IPS DF 6.9 (cell line): ENCODE measurements around the gene DNAAF2.

Source experiments
- DNase-seq: peaks from one replicate; pipeline ENCODE4 v3.0.0-alpha.2; 2013; ENCODE audit warnings: low read depth, low spot score
- H3K27ac ChIP-seq: one replicate; pipeline ENCODE4 v1.5.1; 2013; ENCODE audit warnings: low read length, control low read depth
- H3K27me3 ChIP-seq: 2 replicates; pipeline ENCODE4 v1.6.1; 2013; ENCODE audit warnings: mild to moderate bottlenecking, low read length; ENCODE audit not compliant: control insufficient read depth, insufficient read depth
- H3K36me3 ChIP-seq: 2 replicates; pipeline ENCODE4 v1.6.1; 2013; ENCODE audit warnings: low read length; ENCODE audit not compliant: control insufficient read depth, insufficient read depth
- H3K4me1 ChIP-seq: 2 replicates; pipeline ENCODE4 v1.6.1; 2013; ENCODE audit warnings: low read length; ENCODE audit not compliant: control insufficient read depth, insufficient read depth
- H3K4me3 ChIP-seq: 2 replicates; pipeline ENCODE4 v1.5.1; 2013; ENCODE audit warnings: mild to moderate bottlenecking, low read length
- H3K9me3 ChIP-seq: 2 replicates; pipeline ENCODE4 v1.6.1; 2013; ENCODE audit warnings: low read length, inconsistent platforms; ENCODE audit not compliant: control insufficient read depth, insufficient read depth
- WGBS: extraction: QIAGEN DNeasy Blood & Tissue Kit; methylation state at CpG from one replicate; pipeline ENCODE4 v1.1.7; 2013; ENCODE audit warnings: mixed read lengths, missing lambda C conversion rate; ENCODE audit not compliant: insufficient read length, insufficient coverage; 5-methylcytosine and 5-hydroxymethylcytosine counted together

Gene DNAAF2

DNA sequence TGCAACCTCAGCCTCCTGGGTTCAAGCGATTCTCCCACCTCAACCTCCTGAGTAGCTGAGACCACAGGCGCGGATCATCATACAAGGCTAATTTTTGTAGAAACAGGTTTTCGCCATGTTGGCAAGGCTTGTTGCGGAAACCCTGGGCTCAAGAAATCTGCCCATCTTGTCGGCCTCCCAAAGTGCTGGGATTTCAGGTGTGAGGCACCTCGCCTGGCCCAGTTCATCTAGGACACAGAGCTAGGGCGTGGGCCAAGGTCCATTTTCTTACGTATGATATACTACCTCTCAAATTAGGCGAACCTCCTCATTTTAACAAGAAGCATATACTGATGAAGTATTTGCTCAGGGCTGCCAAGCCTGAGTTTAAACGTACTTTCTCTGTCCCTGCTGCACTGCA is 51.0 kb downstream of the DNAAF2 start:
- Histone ChIP-seq H3K4me1 (peaks cover 4% of the 10 kb centered on the region; the same call in 1 of the 2 replicates), H3K4me3 (peak overlapping the region; percentile 21; the same call in 1 of the 2 replicates), H3K27me3 (no peaks in the 10 kb centered on the region), H3K9me3 (no peaks in the 10 kb centered on the region), H3K36me3 (peaks cover 17% of the 10 kb centered on the region), H3K27ac (no peak overlapping the region)
- WGBS, result no CpG with 5 or more reads among the region's 11 CpGs
- no peak for DNase-seq

DNA sequence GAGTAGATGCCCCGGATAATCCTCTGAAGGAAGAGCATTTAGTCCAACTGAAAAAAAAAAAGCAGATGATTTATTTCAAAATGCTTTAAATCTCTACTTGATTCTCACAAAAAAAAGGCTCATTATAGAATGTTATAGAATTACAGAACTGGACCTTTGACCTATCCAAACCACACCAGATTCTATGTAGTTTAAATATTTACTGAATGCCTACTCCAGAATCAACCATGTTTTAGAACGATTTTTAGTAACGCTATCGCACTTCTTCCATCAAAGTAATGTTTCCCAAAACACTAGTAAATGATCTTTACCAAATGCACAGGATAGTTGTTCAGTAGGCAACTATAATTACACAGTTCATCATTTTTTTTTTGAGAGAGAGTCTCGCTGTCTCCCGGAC is 51.4 kb downstream of the DNAAF2 start:
- H3K4me1 ChIP-seq, result peaks cover 4% of the 10 kb centered on the region; the same call in 1 of the 2 replicates
- H3K36me3 ChIP-seq, result peaks cover 17% of the 10 kb centered on the region
- no peak for DNase-seq
- H3K27ac ChIP-seq, result no peak overlapping the region
- no peaks in the 10 kb centered on the region for H3K27me3 ChIP-seq
- no CpG with 5 or more reads among the region's 6 CpGs for WGBS
- H3K4me3 ChIP-seq, result no peak overlapping the region
- no peaks in the 10 kb centered on the region for H3K9me3 ChIP-seq

DNA sequence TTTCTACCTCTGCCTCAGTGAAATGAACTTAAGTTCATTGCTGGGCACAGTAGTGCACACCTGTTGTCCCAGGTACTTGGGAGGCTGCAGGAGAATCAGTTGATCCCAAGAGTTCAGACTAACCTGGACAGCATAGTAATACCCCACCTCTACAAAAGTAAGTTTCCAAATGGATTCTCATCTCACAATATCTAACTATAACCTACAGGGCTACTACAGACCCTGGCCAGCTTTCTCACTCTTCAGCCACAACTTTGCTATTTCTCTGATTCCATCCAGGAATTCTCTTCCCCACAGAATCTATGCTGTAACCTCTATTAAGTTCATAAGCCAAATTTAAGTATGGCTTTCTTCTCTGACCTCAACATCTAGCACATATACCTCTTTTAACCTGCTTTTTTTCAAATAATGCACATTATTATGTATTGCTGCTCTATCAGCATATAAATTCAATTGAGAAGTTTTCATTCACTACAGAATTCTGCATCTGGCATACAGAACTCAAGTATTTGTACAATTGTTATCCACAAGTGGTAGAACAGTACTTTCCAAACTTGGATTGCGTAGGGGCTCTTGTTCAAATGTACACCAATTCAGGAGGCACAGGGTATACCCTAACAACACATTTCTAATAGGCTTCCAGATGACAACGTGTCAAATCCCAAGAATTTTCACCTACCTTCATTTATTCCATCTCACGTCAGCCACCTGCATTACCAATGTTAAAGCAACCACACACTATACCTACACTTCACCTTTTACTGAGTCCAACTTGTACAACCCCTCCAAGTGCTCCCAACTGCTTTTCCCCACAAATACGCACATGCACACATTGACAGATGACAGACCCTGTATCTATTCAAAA is 52.7 kb downstream of the DNAAF2 start:
- Histone ChIP-seq H3K9me3 (no peaks in the 10 kb centered on the region), H3K27ac (no peak overlapping the region), H3K4me3 (no peak overlapping the region), H3K36me3 (peaks cover 20% of the 10 kb centered on the region), H3K27me3 (no peaks in the 10 kb centered on the region), H3K4me1 (peaks cover 4% of the 10 kb centered on the region; the same call in 1 of the 2 replicates)
- 100% methylated on average over 1 of the region's 4 CpGs for WGBS
- DNase-seq, result no peak

DNA sequence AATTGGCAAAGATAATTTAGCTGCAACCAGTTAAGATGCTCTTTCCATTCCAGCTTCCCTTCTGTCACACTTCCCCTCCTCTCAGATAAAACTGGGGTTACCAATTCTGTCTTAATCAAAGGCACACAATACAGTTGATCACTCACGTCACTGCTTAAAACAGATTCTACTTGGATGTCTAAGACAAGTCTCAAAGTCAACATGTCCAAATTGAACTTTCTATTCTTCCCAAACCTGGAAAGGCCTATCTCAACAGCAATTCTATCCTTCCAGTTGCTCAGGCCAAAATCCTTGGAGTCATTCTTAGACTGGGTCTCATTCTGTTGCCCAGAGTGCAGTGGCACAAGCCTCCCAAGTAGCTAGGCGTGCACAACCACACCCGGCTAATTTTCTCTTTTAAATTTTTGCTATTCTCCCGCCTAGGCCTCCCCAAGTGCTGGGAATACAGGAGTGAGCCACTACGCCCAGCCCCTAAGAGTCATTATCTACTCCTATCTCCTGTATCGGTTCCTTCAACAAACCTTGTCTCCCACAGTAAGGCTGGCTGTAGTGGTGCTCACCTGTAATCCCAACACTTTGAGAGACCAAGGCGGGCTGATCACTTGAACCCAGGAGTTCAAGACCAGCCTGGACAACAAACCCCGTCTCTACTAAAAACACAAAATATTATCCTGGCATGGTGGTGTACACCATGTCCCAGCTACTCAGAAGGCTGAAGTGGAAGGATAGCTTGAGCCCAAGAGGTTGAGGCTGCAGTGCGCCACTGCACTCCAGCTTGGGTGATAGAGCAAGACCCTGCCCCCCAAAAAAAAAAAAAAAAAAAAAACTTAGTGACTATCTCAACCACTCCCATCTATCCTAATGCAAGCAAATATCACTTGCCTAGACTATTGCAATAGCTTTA is 53.6 kb downstream of the DNAAF2 start:
- Histone ChIP-seq H3K27me3 (no peaks in the 10 kb centered on the region), H3K4me1 (peaks cover 4% of the 10 kb centered on the region; the same call in 1 of the 2 replicates), H3K9me3 (no peaks in the 10 kb centered on the region), H3K27ac (no peak overlapping the region), H3K4me3 (no peak overlapping the region), H3K36me3 (peaks cover 22% of the 10 kb centered on the region)
- DNase-seq, result no peak
- no CpG with 5 or more reads among the region's 9 CpGs for WGBS

DNA sequence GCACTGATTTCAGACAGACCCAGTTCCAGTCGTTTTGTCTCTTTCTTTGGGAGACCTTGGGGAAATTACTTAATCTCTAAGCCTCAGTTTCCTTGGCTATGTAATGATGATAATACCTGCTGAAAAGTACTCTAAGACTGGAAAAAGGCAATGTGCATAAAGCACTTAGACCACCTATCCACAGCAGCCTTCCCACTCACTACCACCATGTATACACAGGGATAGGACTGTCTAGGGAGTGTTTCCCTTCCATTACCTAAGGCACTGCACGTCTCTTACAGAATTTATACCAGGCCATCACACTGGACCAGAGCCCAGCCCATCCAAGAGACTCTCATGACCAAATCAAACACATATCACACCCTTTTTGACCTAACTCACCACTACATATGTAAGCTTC is 55.2 kb downstream of the DNAAF2 start:
- Histone ChIP-seq H3K4me3 (no peak overlapping the region), H3K4me1 (peaks cover 4% of the 10 kb centered on the region; the same call in 1 of the 2 replicates), H3K36me3 (peaks cover 22% of the 10 kb centered on the region), H3K9me3 (no peaks in the 10 kb centered on the region), H3K27ac (no peak overlapping the region), H3K27me3 (no peaks in the 10 kb centered on the region)
- no peak for DNase-seq
- WGBS, result no CpG with 5 or more reads among the region's 2 CpGs

DNA sequence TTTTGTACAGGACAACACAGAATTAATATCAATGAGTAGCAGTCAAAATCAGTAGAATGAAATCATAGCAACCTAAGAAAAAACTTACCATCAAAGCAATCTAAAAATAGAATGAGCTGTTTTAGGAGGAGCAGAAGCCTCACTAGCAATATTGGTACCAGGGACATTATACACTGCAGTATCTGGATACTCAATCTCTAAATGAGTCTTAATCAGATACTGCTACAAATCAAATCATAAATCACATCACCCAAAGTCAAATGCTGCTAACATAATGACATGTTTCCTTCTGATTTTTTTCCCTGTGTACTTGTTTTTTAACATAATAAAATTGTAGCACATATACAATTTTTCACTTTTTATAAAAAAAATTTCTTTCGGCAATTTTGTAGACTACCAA is 56.9 kb downstream of the DNAAF2 start:
- DNase-seq, result no peak
- 100% methylated on average over 1 of the region's 1 CpG for WGBS
- Histone ChIP-seq H3K27me3 (no peaks in the 10 kb centered on the region), H3K27ac (no peak overlapping the region), H3K36me3 (peaks cover 12% of the 10 kb centered on the region; the same call in 1 of the 2 replicates), H3K9me3 (no peaks in the 10 kb centered on the region), H3K4me1 (peaks cover 1% of the 10 kb centered on the region; the same call in 1 of the 2 replicates), H3K4me3 (no peak overlapping the region)
